ENCODE results near the gene NPHP4.

DNA sequence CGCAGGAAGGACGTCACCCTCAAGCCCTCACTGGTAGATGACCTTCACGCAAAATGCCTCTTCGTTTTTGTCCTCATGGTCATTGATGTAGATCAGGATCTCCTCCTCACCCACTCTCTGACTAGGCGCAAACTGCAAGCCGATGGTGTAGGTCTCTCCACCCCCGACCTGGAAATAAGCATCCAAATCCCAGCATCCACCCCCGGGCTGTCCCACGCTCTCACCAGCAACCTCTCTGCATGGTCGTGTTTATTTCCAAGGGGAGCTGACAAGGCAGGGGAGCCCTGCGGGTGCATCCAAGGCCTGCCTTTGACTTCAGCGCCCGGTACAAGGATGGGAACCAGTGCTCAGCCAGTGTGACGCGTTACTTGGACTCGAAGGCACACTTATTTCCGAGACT is 129.0 kb downstream of the NPHP4 start:
- TF ChIP-seq CTCF (IDR thresholded peaks at IDR 0.05; ENCODE audit: low read length) (no peak), EZH2 (IDR thresholded peaks at IDR 0.05; ENCODE audit: borderline replicate concordance, low read length) (no peak)

All from OCI-LY1 (cell line).